Gastrocnemius medialis (tissue), 4 donors: ENCODE measurements around the gene HAGHL.

Source experiments
- CTCF ChIP-seq, 5 experiments: fragments of 450-650 bp in 3 of 5; fragments of 200-600 bp in 2 of 5; sonication (generic) in 2 of 5; IDR thresholded peaks in 4 of 5; conservative IDR thresholded peaks in 1 of 5; 1 replicate in 4 of 5; 2 replicates in 1 of 5; pipeline ENCODE4 v1.5.1; 2016 to 2019; ENCODE audit warnings: antibody characterized with exemption in 5 of 5, mild to moderate bottlenecking in 3 of 5, moderate library complexity in 3 of 5
- POLR2A ChIP-seq, 2 donors: fragments of 450-650 bp; IDR thresholded peaks; one replicate each; pipeline ENCODE4 v1.6.1; 2017; ENCODE audit warnings: antibody characterized with exemption in 2 of 2, mild to moderate bottlenecking in 2 of 2, moderate library complexity in 2 of 2

GRCh38 chr16:723695-724094 is 3.2 kb upstream of the HAGHL start:
- no peak for TF ChIP-seq POLR2A (IDR thresholded peaks at IDR 0.05)
- TF ChIP-seq CTCF (IDR thresholded peaks at IDR 0.05 in 4 of 5, conservative IDR thresholded peaks at IDR 0.05 in 1 of 5), result no peak
